ENCODE data around the gene PLEKHM3. TPM values are rescaled to one million over a fixed set of nuclear protein-coding genes. Genes with fewer than 3 reads are reported as not detected.
A peak's percentile ranks its signal among the peaks of the same experiment; 100 is the strongest.
"Not testable (repeated sequence)": the region's sequence is repeated elsewhere in the genome, so short reads cannot be mapped to it uniquely, and the experiment has no call there.

The PLEKHM3 gene
- total RNA-seq, 8 experiments from 2014 or later = 8.6 to 20.5 (median 12.5) TPM

- H3K27ac ChIP-seq = no peak overlapping the region
- H3K4me1 ChIP-seq (replicated peaks in 1 of 2) = peaks cover 8 to 10% of the 10 kb centered on the region in 2 donors
- in situ Hi-C loops (cut with MboI; ENCODE audit: low pct_unique_long_range_greater_than_20kb in 2 of 9, low sequenced_read_pairs in 9 of 9, unreplicated experiment in 9 of 9) = no loop called here
- WGBS, 10 experiments = 50 to 100% (median 81%) methylated on average over 3 to 10 of the region's 11 CpGs; no CpG with 5 or more reads in 1 of the 10 experiments
- peak in 1 of 8 experiments; percentile 34 for ATAC-seq (replicated peaks in 6 of 8)
- no peak overlapping the region for H3K4me3 ChIP-seq
Observed at GRCh38 chr2:207819839-207820784, 205.2 kb downstream of the PLEKHM3 start.

- WGBS, 10 experiments = 61 to 93% (median 71%) methylated on average over 2 to 6 of the region's 10 CpGs; no CpG with 5 or more reads in 1 of the 10 experiments
- in situ Hi-C loops (cut with MboI; ENCODE audit: low pct_unique_long_range_greater_than_20kb in 2 of 9, low sequenced_read_pairs in 9 of 9, unreplicated experiment in 9 of 9) = no loop called here
- Histone ChIP-seq H3K4me1 (replicated peaks in 1 of 2) (peaks cover 10 to 12% of the 10 kb centered on the region in 2 donors), H3K27ac (no peak overlapping the region), H3K4me3 (no peak overlapping the region)
- no peak for ATAC-seq (replicated peaks in 6 of 8)
Observed at GRCh38 chr2:207819021-207819797, 206.1 kb downstream of the PLEKHM3 start.

GRCh38 chr2:207816546-207816945 lies 208.8 kb downstream of the PLEKHM3 start:
- in situ Hi-C loops (cut with MboI; ENCODE audit: low pct_unique_long_range_greater_than_20kb in 2 of 9, low sequenced_read_pairs in 9 of 9, unreplicated experiment in 9 of 9) = no loop called here
- WGBS, 10 experiments = 67 to 100% (median 93%) methylated on average over 1 to 4 of the region's 5 CpGs; no CpG with 5 or more reads in 2 of the 10 experiments
- no peak overlapping the region for H3K4me3 ChIP-seq
- peaks cover 30 to 31% of the 10 kb centered on the region in 2 donors for H3K4me1 ChIP-seq (replicated peaks in 1 of 2)
- no peak for ATAC-seq (replicated peaks in 6 of 8)
- H3K27ac ChIP-seq = peak overlapping the region in 1 of 2 donors; percentile 34

- WGBS, 10 experiments = 88 to 100% (median 95%) methylated on average over 1 to 3 of the region's 3 CpGs; no CpG with 5 or more reads in 5 of the 10 experiments
- no peak for ATAC-seq (replicated peaks in 6 of 8)
- in situ Hi-C loops (cut with MboI; ENCODE audit: low pct_unique_long_range_greater_than_20kb in 2 of 9, low sequenced_read_pairs in 9 of 9, unreplicated experiment in 9 of 9) = no loop called here
- no peak overlapping the region for H3K4me3 ChIP-seq
- no peak overlapping the region for H3K27ac ChIP-seq
- peaks cover 37 to 38% of the 10 kb centered on the region in 2 donors for H3K4me1 ChIP-seq (replicated peaks in 1 of 2)
Observed at GRCh38 chr2:207815254-207815653, 210.1 kb downstream of the PLEKHM3 start.

- in situ Hi-C loops (cut with MboI; ENCODE audit: low pct_unique_long_range_greater_than_20kb in 2 of 9, low sequenced_read_pairs in 9 of 9, unreplicated experiment in 9 of 9) = no loop called here
- 33 to 86% (median 66%) methylated on average over 1 to 6 of the region's 6 CpGs; no CpG with 5 or more reads in 1 of the 10 experiments for WGBS, 10 experiments
- Histone ChIP-seq H3K27ac (peak overlapping the region; percentile 68 to 71), H3K4me1 (replicated peaks in 1 of 2) (peaks cover 32 to 39% of the 10 kb centered on the region in 2 donors), H3K4me3 (no peak overlapping the region)
- peak in 1 of 8 experiments; percentile 28 for ATAC-seq (replicated peaks in 6 of 8)
Observed at GRCh38 chr2:207813942-207814341, 211.4 kb downstream of the PLEKHM3 start.

GRCh38 chr2:207813221-207813916 lies 212.0 kb downstream of the PLEKHM3 start:
- peaks cover 31 to 39% of the 10 kb centered on the region in 2 donors for H3K4me1 ChIP-seq (replicated peaks in 1 of 2)
- H3K4me3 ChIP-seq = no peak overlapping the region
- peak in 5 of 8 experiments; percentile 87 to 91 (median 88) for ATAC-seq (replicated peaks in 6 of 8)
- WGBS, 10 experiments = 31 to 100% (median 41%) methylated on average over 1 to 11 of the region's 15 CpGs; no CpG with 5 or more reads in 4 of the 10 experiments
- peak overlapping the region; percentile 68 to 71 for H3K27ac ChIP-seq
- in situ Hi-C loops (cut with MboI; ENCODE audit: low pct_unique_long_range_greater_than_20kb in 2 of 9, low sequenced_read_pairs in 9 of 9, unreplicated experiment in 9 of 9) = no loop called here

- Histone ChIP-seq H3K27ac (peak overlapping the region; percentile 12 to 65), H3K4me1 (replicated peaks in 1 of 2) (peaks cover 31 to 39% of the 10 kb centered on the region in 2 donors), H3K4me3 (no peak overlapping the region)
- 10 to 100% (median 70%) methylated on average over 1 to 2 of the region's 3 CpGs; no CpG with 5 or more reads in 5 of the 10 experiments for whole genome bisulfite sequencing, 10 experiments
- ATAC-seq (replicated peaks in 6 of 8) = peak in 5 of 8 experiments; percentile 30 to 47 (median 44)
- in situ Hi-C loops (cut with MboI; ENCODE audit: low pct_unique_long_range_greater_than_20kb in 2 of 9, low sequenced_read_pairs in 9 of 9, unreplicated experiment in 9 of 9) = no loop called here
Observed at GRCh38 chr2:207812726-207813080, 212.6 kb downstream of the PLEKHM3 start.

- H3K27ac ChIP-seq = peak overlapping the region; percentile 12 to 65
- peaks cover 31 to 39% of the 10 kb centered on the region in 2 donors for H3K4me1 ChIP-seq (replicated peaks in 1 of 2)
- peak in 4 of 8 experiments; percentile 31 to 47 (median 34) for ATAC-seq (replicated peaks in 6 of 8)
- no peak overlapping the region for H3K4me3 ChIP-seq
- 25 to 100% (median 73%) methylated on average over 1 to 9 of the region's 9 CpGs; no CpG with 5 or more reads in 1 of the 10 experiments for WGBS, 10 experiments
- in situ Hi-C loops (cut with MboI; ENCODE audit: low pct_unique_long_range_greater_than_20kb in 2 of 9, low sequenced_read_pairs in 9 of 9, unreplicated experiment in 9 of 9) = no loop called here
Observed at GRCh38 chr2:207812058-207812725, 213.1 kb downstream of the PLEKHM3 start.

- 72 to 100% (median 80%) methylated on average over 1 to 10 of the region's 10 CpGs; no CpG with 5 or more reads in 3 of the 10 experiments for WGBS, 10 experiments
- ATAC-seq (replicated peaks in 6 of 8); H3K4me3 ChIP-seq; in situ Hi-C loops (cut with MboI; ENCODE audit: low pct_unique_long_range_greater_than_20kb in 2 of 9, low sequenced_read_pairs in 9 of 9, unreplicated experiment in 9 of 9); H3K27ac ChIP-seq: not testable (repeated sequence)
- H3K4me1 ChIP-seq (replicated peaks in 1 of 2) = peaks cover 31 to 34% of the 10 kb centered on the region in 2 donors
Observed at GRCh38 chr2:207811658-207812057, 213.7 kb downstream of the PLEKHM3 start.

GRCh38 chr2:207810200-207810788 lies 215.0 kb downstream of the PLEKHM3 start:
- peak in 1 of 8 experiments; percentile 12 for ATAC-seq (replicated peaks in 6 of 8)
- whole genome bisulfite sequencing, 10 experiments = 14 to 100% (median 94%) methylated on average over 1 to 3 of the region's 4 CpGs; no CpG with 5 or more reads in 3 of the 10 experiments
- in situ Hi-C loops (cut with MboI; ENCODE audit: low pct_unique_long_range_greater_than_20kb in 2 of 9, low sequenced_read_pairs in 9 of 9, unreplicated experiment in 9 of 9) = no loop called here
- no peak overlapping the region for H3K4me3 ChIP-seq
- H3K27ac ChIP-seq = no peak overlapping the region
- H3K4me1 ChIP-seq (replicated peaks in 1 of 2) = peaks cover 30 to 31% of the 10 kb centered on the region in 2 donors

GRCh38 chr2:207808119-207808518 lies 217.2 kb downstream of the PLEKHM3 start:
- Histone ChIP-seq H3K4me1 (replicated peaks in 1 of 2) (peaks cover 18 to 20% of the 10 kb centered on the region in 2 donors), H3K27ac (no peak overlapping the region), H3K4me3 (no peak overlapping the region)
- ATAC-seq (replicated peaks in 6 of 8) = peak in 3 of 8 experiments; percentile 62 to 75 (median 67)
- in situ Hi-C loops (cut with MboI; ENCODE audit: low pct_unique_long_range_greater_than_20kb in 2 of 9, low sequenced_read_pairs in 9 of 9, unreplicated experiment in 9 of 9) = no loop called here
- WGBS, 10 experiments = 16 to 100% (median 92%) methylated on average over 1 to 5 of the region's 6 CpGs; no CpG with 5 or more reads in 5 of the 10 experiments

Data from motor neuron (in vitro differentiated cells).